Bone marrow (tissue), 2 donors: ENCODE data around the gene TRERF1.
"Not testable (repeated sequence)": the region's sequence is repeated elsewhere in the genome, so short reads cannot be mapped to it uniquely, and the experiment has no call there.

Experiments
- DNase-seq, 2 donors: peaks; one replicate each; lab custom pipeline; 2025; lab: John Stamatoyannopoulos, UW

The TRERF1 gene

GRCh38 chr6:42449917-42450476 is 1.7 kb downstream of the TRERF1 start:
- no peak for DNase-seq

GRCh38 chr6:42448927-42449659 is 2.6 kb downstream of the TRERF1 start:
- DNase-seq: no peak

GRCh38 chr6:42448391-42448790 is 3.3 kb downstream of the TRERF1 start:
- no peak for DNase-seq

DNA sequence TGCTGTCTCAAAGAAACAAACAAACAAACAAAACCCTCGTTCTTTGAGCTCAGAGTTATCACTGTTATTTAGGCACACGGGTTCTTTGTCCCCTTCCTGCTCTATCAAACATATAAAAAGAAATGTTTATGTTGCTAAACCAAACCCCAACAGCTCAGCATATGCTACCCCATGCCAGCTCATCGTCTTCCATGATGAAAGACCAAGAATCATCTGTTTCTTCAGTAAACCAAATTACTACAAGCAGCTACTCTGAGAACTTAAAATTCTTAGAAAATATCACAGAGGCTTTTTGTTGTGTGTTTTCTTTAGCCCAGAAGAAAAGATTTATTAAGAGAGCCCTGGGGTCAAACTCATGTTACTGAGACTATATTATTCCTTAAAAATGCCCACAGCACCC is 4.7 kb downstream of the TRERF1 start:
- no peak for DNase-seq

- no peak for DNase-seq
Measured at GRCh38 chr6:42446370-42446769, 5.4 kb downstream of the TRERF1 start.

GRCh38 chr6:42445955-42446354 is 5.8 kb downstream of the TRERF1 start:
- DNase-seq: not testable (repeated sequence)

DNA sequence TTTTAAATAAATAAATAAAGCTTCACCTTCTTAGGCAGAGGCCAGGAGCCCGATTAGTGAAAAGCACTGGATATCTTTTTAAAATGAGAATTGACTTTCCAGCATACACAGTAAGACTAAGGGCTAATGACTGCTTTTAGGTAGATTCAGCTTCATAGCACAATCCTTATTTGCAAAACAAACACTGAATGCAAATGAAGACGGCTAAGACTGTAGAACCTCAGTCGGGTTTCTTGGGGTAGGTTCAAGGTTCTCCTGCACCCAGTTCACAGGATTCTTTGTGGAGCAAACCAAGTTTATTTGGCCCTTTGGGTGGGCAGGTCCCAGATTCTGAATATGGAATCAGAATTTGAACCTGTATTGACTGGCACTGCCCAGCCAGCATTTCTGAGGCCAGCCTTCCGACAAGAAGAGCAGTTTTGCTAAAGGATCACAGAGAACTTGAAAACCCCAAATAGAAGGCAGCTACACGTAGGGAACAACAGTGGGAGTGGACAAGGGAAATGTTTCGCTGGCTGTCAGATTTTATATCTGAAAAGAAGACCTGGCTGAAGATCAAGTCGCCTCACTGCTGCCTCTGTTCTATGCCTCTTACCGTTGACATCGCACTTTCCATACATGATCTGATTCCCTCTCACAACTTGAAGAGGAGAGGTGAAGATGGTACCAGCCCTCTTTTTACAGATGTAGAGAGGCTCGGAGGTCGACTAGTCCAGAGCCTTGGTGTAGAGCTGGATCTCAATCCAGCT is 8.2 kb downstream of the TRERF1 start:
- no peak for DNase-seq

GRCh38 chr6:42441697-42442081 is 10.0 kb downstream of the TRERF1 start:
- no peak for DNase-seq

DNA sequence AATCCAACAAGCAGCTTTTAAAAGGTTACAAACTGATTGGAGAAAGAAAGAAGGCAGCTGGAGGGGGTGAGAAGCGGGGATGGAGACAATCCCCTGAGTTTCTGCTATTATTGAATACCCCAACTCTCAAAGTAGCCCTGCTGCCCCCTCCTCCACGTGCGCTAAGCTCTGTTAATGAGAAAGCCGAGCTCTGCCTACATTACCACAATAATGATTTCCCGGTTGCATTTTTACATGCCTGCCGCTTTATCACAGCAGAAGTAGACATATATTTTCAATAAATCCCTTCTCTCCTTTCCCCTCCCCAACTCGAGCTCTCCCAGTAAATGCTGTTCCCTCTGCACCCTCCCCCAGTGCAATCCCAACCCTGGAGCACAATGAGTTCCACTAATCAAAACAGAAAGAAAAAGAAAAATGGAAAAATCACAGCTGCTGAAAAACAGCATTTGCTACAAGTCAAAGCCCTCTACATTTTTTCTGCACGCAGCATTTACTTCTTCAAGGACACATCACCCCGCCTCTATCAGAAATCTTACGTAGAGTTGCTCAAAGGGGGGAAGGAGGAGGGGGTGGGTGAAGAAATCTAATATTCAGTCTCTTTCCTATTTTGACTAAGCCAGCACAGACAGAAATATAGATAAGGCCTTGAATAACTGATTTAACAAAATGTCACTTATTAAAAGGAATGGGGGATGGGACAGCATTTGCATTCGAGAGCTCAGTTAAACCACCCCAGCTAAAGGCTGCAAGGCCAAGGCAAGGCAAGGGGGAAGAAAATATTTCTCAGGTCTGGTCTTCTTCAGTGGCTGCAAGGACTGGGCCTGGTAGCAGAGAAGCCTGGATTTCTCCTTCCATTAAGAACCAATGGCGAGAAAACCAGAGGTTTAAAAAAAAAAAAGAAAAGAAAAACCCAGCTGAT is 10.7 kb downstream of the TRERF1 start:
- DNase-seq: no peak

DNA sequence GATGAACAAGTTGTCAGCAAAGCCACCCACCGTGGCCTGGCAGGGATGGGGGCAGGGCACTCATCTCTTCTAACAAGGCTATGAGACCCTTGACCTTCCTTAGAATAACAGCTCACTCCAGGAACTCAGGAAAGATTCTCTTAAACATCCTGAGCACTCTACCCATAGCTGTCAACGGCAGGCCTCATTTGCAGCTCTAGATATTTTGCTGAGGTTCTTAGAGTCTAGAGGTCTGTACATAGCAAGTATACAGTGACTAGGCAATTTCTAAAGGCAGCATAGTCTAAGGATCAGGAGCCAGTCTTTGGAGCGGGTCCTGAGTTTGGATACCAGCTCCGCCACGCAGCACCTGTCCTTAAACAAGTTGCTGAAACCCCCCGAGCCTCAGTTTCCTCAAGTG is 11.7 kb downstream of the TRERF1 start:
- DNase-seq: no peak

DNA sequence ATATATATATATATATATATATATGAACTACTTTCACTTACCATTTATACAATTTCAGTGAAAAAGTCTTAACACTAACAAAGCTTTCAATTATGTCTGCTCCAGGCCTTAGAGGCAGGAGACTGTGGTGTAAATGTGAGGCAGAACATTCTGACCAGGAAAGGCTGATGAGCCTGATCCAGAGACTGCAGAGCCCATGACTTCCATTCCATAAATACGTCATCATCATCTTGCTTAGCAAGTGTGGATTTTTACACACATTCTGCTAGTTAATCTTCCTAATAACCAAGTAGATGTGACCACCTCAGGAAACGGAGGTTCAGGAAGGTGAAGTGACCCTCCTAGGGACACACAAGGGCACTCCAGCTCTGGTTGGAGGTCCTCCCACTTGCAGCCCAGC is 14.9 kb downstream of the TRERF1 start:
- DNase-seq: no peak

GRCh38 chr6:42434237-42434636 is 17.5 kb downstream of the TRERF1 start:
- DNase-seq: no peak

DNA sequence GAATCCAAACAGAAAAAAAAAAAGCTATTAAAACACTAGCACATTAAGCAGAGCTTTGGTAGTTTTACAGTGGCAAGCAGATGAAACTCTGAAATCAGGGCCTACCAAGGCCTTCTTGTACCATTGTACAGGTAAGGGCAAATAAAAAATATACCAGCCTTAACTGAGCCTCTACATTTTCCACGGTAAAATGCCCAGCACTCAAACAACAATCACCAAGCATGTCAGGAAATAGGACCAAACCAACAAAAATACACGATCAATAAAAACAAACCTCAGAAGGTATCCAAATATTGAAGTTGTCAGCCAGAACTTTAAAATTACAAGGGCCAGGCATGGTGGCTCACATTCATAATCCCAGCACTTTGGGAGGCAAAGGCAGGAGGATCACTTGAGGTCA is 18.3 kb downstream of the TRERF1 start:
- DNase-seq: no peak

DNA sequence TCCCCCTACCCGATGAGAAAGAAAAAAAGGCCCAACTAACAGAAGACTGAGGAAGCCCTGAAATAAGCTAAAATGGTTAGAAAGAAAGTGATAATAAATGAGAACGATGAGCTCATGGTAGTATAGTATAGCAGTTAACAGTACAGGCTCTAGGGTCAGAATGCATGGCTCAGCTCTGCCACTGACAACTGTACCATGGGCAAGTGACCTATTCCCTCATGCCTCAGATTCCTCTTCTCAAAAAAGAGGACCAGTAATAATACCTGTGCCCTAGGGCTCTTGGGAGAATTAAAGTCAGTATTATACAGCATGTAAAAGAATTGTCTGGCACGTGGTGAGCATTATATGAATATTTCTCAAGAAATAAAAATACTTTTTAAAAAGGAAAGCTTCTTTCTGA is 19.8 kb downstream of the TRERF1 start:
- DNase-seq: no peak

- DNase-seq: no peak
Measured at GRCh38 chr6:42431356-42431755, 20.4 kb downstream of the TRERF1 start.

GRCh38 chr6:42429836-42430235 is 21.9 kb downstream of the TRERF1 start:
- DNase-seq: no peak

DNA sequence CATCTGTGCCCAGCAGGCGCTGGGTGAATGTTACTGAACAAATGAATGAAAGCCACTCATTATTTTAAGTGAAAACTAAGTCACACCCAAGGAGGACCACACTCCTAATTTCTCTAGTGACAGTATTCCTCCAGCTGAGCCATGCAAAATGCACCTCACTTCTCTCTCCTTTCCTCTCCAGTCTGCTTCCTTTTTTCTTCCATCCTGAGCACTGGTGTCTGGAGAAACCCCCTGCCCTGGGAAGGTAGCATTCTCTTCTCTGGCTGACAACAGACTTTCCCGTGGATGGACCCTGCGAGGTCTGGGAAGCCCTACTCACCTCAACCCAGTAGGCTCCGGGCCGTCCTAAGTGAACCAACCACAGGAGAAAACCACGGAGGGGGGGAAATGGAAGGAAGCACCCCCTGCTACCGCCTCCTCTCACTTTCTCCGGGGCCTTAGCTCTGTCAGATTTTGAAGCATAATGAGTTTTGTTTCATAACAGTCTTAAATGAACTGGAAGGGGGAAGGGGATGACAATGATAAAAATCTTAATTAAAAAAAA is 22.6 kb downstream of the TRERF1 start:
- DNase-seq: no peak

DNA sequence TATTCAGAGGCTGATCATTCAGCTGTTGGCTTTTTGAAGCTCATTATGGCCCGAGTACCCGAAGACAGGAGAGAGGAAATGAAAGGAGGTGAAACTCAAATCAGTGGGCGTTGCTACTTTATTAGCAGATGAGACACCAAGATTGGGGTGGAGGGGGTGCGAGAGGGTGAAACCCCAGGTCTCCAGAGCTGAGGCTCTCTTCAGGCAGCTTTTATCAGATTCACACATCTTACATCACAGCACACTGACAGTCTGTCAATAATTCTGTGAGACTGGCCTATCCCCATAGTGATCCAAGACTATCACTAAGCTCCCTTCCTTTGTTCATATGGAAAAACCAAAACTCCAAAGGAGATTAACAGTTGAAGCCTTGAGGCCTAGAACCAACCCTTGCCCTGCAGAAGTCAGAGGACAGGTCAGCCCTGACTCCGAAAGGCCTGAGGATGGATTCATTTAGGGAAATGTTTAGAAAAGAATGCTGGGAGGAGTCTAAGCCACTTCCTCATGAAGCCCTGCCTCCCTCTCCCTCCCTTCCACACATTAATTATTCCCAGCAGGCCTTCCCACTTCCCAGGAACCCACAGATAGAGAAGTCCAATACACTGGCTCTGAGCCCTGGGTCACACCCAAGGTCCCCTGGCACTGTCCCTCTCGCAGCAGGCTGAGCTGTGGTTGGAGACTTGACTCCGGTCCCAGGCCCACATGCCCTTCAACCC is 23.2 kb downstream of the TRERF1 start:
- no peak for DNase-seq

- DNase-seq: no peak
Measured at GRCh38 chr6:42427871-42428270, 23.9 kb downstream of the TRERF1 start.

GRCh38 chr6:42426191-42426590 is 25.5 kb downstream of the TRERF1 start:
- DNase-seq: no peak

- DNase-seq: no peak
Measured at GRCh38 chr6:42424906-42425474, 26.7 kb downstream of the TRERF1 start.
